NCI-H526 (cell line): ENCODE results near the gene FUCA1.

Source experiments
- DNase-seq, 2 experiments: peaks; one replicate each; lab custom pipeline; 2025; lab: John Stamatoyannopoulos, UW

The FUCA1 gene

GRCh38 chr1:23801338-23801748 lies 66.7 kb downstream of the FUCA1 start:
- DNase-seq, result peak in 1 of 2 experiments; percentile 45

- DNase-seq, result peak; percentile 84 to 97
Measured at GRCh38 chr1:23800400-23801337, 67.4 kb downstream of the FUCA1 start, which contains the start of gene GALE. Gene GALE, minus strand, starts transcription at chr1:23800754. Its CDS starts 1,747 bp downstream, at chr1:23799007.

GRCh38 chr1:23799570-23800399 lies 68.3 kb downstream of the FUCA1 start:
- peak in 1 of 2 experiments; percentile 49 for DNase-seq

GRCh38 chr1:23799255-23799569 lies 68.9 kb downstream of the FUCA1 start:
- DNase-seq, result no peak

GRCh38 chr1:23798662-23799142 lies 69.4 kb downstream of the FUCA1 start:
- no peak for DNase-seq

GRCh38 chr1:23797478-23798448 lies 70.3 kb downstream of the FUCA1 start:
- no peak for DNase-seq

GRCh38 chr1:23796466-23797271 lies 71.4 kb downstream of the FUCA1 start:
- DNase-seq, result peak in 1 of 2 experiments; percentile 22

GRCh38 chr1:23795676-23796465 lies 72.2 kb downstream of the FUCA1 start:
- DNase-seq, result no peak
